ENCODE measurements around the gene CENPE. TPM values are rescaled to one million over a fixed set of nuclear protein-coding genes. Genes with fewer than 3 reads are reported as not detected.

Gene CENPE
- total RNA-seq, 1 experiment from 2014 or later: 38.1 TPM

DNA sequence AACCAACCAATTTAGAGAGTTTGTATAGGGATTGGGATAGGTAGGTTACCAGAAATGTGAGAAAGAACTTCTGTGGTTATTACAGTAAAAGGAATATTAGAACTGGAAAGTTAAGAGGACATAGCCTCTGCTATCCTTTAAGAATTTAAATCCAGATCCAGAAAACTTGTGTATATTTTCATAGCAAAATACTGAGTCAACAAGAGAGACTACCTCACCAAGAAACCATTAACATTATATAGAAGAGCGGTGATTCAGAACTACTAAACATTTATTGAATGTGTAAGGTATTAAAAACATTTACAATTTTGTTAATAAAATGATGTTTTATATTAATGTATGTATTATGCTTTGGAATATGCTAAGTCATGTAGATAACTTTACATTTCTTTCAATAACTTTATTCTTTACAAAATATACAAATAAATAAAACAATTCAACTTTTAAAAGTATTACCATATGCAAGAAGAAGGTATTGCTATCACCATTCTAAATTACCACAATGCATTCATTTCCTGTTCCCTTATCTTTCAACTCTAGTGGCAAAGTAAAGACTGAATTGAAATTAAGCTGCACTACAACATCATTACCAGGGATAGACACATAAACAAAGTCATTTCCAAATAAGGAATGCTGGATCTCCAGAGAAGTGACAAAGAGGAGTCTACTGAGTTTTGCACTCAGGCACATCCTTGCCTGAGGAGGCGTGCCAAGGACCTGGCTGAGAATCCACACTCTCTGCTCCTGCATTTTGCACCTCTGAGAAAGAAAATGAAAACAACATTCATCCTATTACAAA, 92.4 kb downstream of the CENPE start:
- H3K9me3 Mint-ChIP-seq: no peaks in the 10 kb centered on the region
- Histone ChIP-seq H4K20me1 (ENCODE audit: control insufficient read depth, insufficient read depth, insufficient read length) (no peaks in the 10 kb centered on the region), H4K91ac (ENCODE audit: insufficient read length, low read depth, low read length) (no peak overlapping the region), H2AFZ (ENCODE audit: low read length) (no peak overlapping the region), H2BK5ac (ENCODE audit: insufficient read length, low read length) (no peak overlapping the region), H2BK20ac (ENCODE audit: low read depth, low read length, poor library complexity, severe bottlenecking) (no peak overlapping the region), H3K23me2 (ENCODE audit: insufficient read length, low read depth, low read length, poor library complexity, severe bottlenecking) (no peaks in the 10 kb centered on the region), H2BK15ac (ENCODE audit: low read depth, low read length) (no peak overlapping the region), H3K27ac (ENCODE audit: insufficient read length, low read depth, low read length) (no peak overlapping the region), H3K9ac (ENCODE audit: extremely low read depth, insufficient read length, low read length) (no peak overlapping the region), H2AK5ac (ENCODE audit: insufficient read length, low read length) (no peak overlapping the region), H2BK120ac (ENCODE audit: low read depth, low read length, poor library complexity, severe bottlenecking) (no peak overlapping the region), H3T11ph (ENCODE audit: low read length) (no peak overlapping the region), H4K5ac (ENCODE audit: insufficient read length, low read depth, low read length) (no peak overlapping the region), H2BK12ac (ENCODE audit: insufficient read length, low read depth, low read length) (no peak overlapping the region), H4K8ac (replicated peaks; ENCODE audit: insufficient read length, low read depth, low read length) (no peak overlapping the region), H3K9me3 (ENCODE audit: control insufficient read depth, low read depth, low read length) (no peaks in the 10 kb centered on the region), H3K4ac (ENCODE audit: low read depth, low read length) (no peak overlapping the region), H3K4me1 (ENCODE audit: insufficient read depth, low read length) (no peaks in the 10 kb centered on the region), H3K23ac (ENCODE audit: insufficient read length, low read depth, low read length) (no peak overlapping the region), H3K79me1 (ENCODE audit: insufficient read depth, low read depth, low read length, poor library complexity, severe bottlenecking) (no peaks in the 10 kb centered on the region), H3K18ac (ENCODE audit: insufficient read length, low read depth, low read length) (no peak overlapping the region), H3K4me2 (ENCODE audit: insufficient read depth, insufficient read length, low read length) (no peak overlapping the region), H3K14ac (ENCODE audit: insufficient read depth, low read length) (no peak overlapping the region), H3K79me2 (ENCODE audit: insufficient read depth, low read length) (no peaks in the 10 kb centered on the region), H3K27me3 (ENCODE audit: insufficient read depth, low read length) (no peaks in the 10 kb centered on the region), H3K56ac (ENCODE audit: insufficient read length, low read depth, low read length) (no peak overlapping the region)
- H3K4me3 Mint-ChIP-seq: no peak overlapping the region
- DNase-seq: no peak
- H3K27me3 Mint-ChIP-seq (ENCODE audit: low read depth): no peaks in the 10 kb centered on the region
- WGBS (ENCODE audit: extremely low coverage, insufficient read length, low lambda C conversion rate): no CpG with 5 or more reads among the region's 2 CpGs
- H3K27ac Mint-ChIP-seq: peak overlapping the region in 2 of 3 experiments; percentile 59 to 85; a peak in 2 of 7 replicates
- H3K36me3 Mint-ChIP-seq (ENCODE audit: insufficient read depth in 1 of 3, low read depth in 3 of 3): peaks cover 18 to 43% (median 39%) of the 10 kb centered on the region in 3 experiments; a peak in 6 of 7 replicates
- TF ChIP-seq, protein P1, sequence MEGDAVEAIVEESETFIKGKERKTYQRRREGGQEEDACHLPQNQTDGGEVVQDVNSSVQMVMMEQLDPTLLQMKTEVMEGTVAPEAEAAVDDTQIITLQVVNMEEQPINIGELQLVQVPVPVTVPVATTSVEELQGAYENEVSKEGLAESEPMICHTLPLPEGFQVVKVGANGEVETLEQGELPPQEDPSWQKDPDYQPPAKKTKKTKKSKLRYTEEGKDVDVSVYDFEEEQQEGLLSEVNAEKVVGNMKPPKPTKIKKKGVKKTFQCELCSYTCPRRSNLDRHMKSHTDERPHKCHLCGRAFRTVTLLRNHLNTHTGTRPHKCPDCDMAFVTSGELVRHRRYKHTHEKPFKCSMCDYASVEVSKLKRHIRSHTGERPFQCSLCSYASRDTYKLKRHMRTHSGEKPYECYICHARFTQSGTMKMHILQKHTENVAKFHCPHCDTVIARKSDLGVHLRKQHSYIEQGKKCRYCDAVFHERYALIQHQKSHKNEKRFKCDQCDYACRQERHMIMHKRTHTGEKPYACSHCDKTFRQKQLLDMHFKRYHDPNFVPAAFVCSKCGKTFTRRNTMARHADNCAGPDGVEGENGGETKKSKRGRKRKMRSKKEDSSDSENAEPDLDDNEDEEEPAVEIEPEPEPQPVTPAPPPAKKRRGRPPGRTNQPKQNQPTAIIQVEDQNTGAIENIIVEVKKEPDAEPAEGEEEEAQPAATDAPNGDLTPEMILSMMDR (conservative IDR thresholded peaks at IDR 0.05): no peak
- no peaks in the 10 kb centered on the region for H3K4me1 Mint-ChIP-seq

Measured in H9 (cell line).